ENCODE measurements around the gene CAV3. TPM values are rescaled to one million over a fixed set of nuclear protein-coding genes. Genes with fewer than 3 reads are reported as not detected.

CAV3 gene
- total RNA-seq, 1 donor = not detected

DNA sequence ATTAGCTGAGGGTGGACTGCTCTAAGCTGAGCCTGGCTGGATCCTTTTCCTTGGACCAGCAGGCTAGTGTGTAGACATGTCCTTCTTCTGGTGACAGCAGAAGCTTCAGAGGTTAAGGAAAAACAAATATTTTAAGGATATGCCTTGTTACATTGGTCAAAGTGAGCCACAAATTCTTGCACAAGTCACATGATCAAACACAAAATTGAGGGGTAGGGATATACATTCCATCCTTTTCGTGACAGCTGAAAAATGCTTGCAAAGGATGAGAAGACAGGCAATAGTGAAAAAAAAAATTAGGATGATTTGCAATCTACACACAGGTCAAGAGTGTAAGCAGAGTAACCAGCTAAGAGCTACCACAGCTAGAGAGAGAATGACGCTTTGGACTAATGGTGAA is 56.9 kb downstream of the CAV3 start:
- H3K4me3 ChIP-seq (ENCODE audit: low read depth, low read length) = no peak overlapping the region
- no peak for DNase-seq (ENCODE audit: low read depth)
- TF ChIP-seq, protein P1, sequence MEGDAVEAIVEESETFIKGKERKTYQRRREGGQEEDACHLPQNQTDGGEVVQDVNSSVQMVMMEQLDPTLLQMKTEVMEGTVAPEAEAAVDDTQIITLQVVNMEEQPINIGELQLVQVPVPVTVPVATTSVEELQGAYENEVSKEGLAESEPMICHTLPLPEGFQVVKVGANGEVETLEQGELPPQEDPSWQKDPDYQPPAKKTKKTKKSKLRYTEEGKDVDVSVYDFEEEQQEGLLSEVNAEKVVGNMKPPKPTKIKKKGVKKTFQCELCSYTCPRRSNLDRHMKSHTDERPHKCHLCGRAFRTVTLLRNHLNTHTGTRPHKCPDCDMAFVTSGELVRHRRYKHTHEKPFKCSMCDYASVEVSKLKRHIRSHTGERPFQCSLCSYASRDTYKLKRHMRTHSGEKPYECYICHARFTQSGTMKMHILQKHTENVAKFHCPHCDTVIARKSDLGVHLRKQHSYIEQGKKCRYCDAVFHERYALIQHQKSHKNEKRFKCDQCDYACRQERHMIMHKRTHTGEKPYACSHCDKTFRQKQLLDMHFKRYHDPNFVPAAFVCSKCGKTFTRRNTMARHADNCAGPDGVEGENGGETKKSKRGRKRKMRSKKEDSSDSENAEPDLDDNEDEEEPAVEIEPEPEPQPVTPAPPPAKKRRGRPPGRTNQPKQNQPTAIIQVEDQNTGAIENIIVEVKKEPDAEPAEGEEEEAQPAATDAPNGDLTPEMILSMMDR (IDR thresholded peaks at IDR 0.05; ENCODE audit: insufficient read depth, low read depth, low read length) = no peak

DNA sequence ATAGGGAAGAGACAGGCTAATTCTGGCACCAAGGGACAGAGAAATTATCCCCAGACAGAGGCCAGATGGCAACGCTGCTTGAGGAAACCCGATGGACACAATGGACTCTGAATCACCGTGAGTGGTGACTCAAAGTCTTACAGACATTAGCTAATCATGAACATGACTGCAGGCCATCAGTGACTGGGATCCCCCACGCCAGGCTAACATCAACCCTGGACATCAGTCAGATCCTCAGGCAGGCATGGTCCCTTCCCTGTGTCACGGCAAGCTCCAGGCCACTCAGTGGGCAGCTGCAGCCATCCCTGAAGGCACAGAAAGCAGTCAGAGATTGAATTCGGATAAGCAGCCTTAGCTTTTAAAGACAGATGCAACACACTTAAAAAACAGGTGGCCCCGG is 59.6 kb downstream of the CAV3 start:
- TF ChIP-seq, protein P1 (IDR thresholded peaks at IDR 0.05; ENCODE audit: insufficient read depth, low read depth, low read length) = no peak
- no peak overlapping the region for H3K4me3 ChIP-seq (ENCODE audit: low read depth, low read length)
- peak; percentile 37 for DNase-seq (ENCODE audit: low read depth)

DNA sequence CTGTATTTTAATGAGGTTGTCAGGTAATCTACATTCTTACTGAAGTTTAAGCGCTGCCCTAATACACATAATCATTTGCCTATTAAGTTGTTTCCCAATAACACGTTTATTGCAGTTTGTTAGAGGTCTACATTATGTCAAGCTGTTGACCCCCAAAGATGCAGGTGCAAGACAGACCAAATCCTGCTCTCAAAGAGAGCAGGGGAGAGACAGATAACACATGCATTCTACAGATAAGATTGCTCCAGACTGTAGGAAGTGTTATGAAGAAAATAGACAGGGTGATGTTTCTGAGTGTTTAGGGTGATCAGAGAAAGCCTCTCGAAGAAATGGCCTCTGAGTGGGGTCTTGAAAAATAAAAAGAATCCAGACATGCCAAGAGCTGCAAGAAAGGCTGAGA is 60.6 kb downstream of the CAV3 start:
- TF ChIP-seq, protein P1 (IDR thresholded peaks at IDR 0.05; ENCODE audit: insufficient read depth, low read depth, low read length) = no peak
- no peak overlapping the region for H3K4me3 ChIP-seq (ENCODE audit: low read depth, low read length)
- DNase-seq (ENCODE audit: low read depth) = no peak

Other genes starting within 250 kb of the CAV3 start
- 95.0 and 170 TPM in 2 replicates for gene LMCD1, start 232.0 kb upstream of the CAV3 start, total RNA-seq
- 0.32 TPM in 1 of 2 replicates, not detected in the other for gene SSUH2, start 89.0 kb upstream of the CAV3 start, total RNA-seq
- gene OXTR, start 35.8 kb downstream of the CAV3 start, total RNA-seq = 75.4 and 310 TPM in 2 replicates
- gene RAD18, start 229.7 kb downstream of the CAV3 start, total RNA-seq = 11.9 and 18.1 TPM in 2 replicates

All from fibroblast of villous mesenchyme (primary cell).